ENCODE results near the gene FSTL5.

GRCh38 chr4:162046135-162046534 is 117.7 kb downstream of the FSTL5 start:
- TF ChIP-seq, protein P1, sequence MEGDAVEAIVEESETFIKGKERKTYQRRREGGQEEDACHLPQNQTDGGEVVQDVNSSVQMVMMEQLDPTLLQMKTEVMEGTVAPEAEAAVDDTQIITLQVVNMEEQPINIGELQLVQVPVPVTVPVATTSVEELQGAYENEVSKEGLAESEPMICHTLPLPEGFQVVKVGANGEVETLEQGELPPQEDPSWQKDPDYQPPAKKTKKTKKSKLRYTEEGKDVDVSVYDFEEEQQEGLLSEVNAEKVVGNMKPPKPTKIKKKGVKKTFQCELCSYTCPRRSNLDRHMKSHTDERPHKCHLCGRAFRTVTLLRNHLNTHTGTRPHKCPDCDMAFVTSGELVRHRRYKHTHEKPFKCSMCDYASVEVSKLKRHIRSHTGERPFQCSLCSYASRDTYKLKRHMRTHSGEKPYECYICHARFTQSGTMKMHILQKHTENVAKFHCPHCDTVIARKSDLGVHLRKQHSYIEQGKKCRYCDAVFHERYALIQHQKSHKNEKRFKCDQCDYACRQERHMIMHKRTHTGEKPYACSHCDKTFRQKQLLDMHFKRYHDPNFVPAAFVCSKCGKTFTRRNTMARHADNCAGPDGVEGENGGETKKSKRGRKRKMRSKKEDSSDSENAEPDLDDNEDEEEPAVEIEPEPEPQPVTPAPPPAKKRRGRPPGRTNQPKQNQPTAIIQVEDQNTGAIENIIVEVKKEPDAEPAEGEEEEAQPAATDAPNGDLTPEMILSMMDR (conservative IDR thresholded peaks at IDR 0.05 in 1 of 2, IDR thresholded peaks at IDR 0.05 in 1 of 2; ENCODE audit: extremely low read depth in 1 of 2, insufficient read depth in 1 of 2, low read depth in 1 of 2, low read length in 2 of 2), result no peak
- no peak for TF ChIP-seq EZH2 (IDR thresholded peaks at IDR 0.05; ENCODE audit: borderline replicate concordance, low read length)

All from mammary epithelial cell (primary cell).